Tibial nerve (tissue), 4 donors: ENCODE measurements around the gene KCNH1. TPM values are rescaled to one million over a fixed set of nuclear protein-coding genes. Genes with fewer than 3 reads are reported as not detected.

ENCODE experiments used
- DNase-seq, 2 donors: peaks; one replicate each; pipeline ENCODE4 v3.0.0-alpha.2; 2019; ENCODE audit warnings: low spot score in 2 of 2
- H3K27ac ChIP-seq, 4 donors: fragments of 200-600 bp; sonication (generic) in 3 of 4; one replicate each; pipeline ENCODE4 v1.5.1; 2017 to 2019; ENCODE audit warnings: mild to moderate bottlenecking in 1 of 4
- H3K27me3 ChIP-seq, 2 donors: fragments of 200-600 bp; sonication (generic) in 1 of 2; one replicate each; pipeline versions ENCODE4 v1.5.1 to v1.6.0; 2017 to 2019
- H3K36me3 ChIP-seq, 3 donors: fragments of 200-600 bp; sonication (generic); one replicate each; pipeline ENCODE4 v1.5.1; 2018 to 2019
- H3K4me1 ChIP-seq, 4 donors: fragments of 200-600 bp; sonication (generic) in 3 of 4; one replicate each; pipeline ENCODE4 v1.5.1; 2017 to 2019
- H3K4me3 ChIP-seq, 4 donors: fragments of 200-600 bp; sonication (generic) in 3 of 4; one replicate each; pipeline ENCODE4 v1.5.1; 2017 to 2019; ENCODE audit warnings: mild to moderate bottlenecking in 1 of 4, moderate library complexity in 1 of 4
- H3K9me3 ChIP-seq, 4 donors: fragments of 200-600 bp; sonication (generic) in 3 of 4; one replicate each; pipeline ENCODE4 v1.5.1; 2017 to 2019
- EP300 ChIP-seq, 2 donors: sonication (generic); formaldehyde crosslinking; IDR thresholded peaks; one replicate each; pipeline ENCODE4 v1.6.1; 2017; ENCODE audit warnings: antibody characterized with exemption in 2 of 2, mild to moderate bottlenecking in 1 of 2
- POLR2A ChIP-seq, 2 donors: fragments of 450-650 bp; IDR thresholded peaks; one replicate each; pipeline ENCODE4 v1.6.1; 2017; ENCODE audit warnings: antibody characterized with exemption in 2 of 2, mild to moderate bottlenecking in 2 of 2, moderate library complexity in 2 of 2
- WGBS, 2 donors: methylation state at CpG; one replicate each; pipeline ENCODE4 v1.1.5; 2018; 5-methylcytosine and 5-hydroxymethylcytosine counted together
- total RNA-seq, 4 donors: library from RNA; depleted of rRNA; stranded (reverse); fragments of >200 nt; gene quantifications; one replicate each; pipeline ENCODE4 v1.1.0, GENCODE V29; 2016
- TF ChIP-seq, protein P1 (sequence below), 5 experiments: fragments of 200-600 bp in 3 of 5; fragments of 450-650 bp in 2 of 5; sonication (generic) in 3 of 5; IDR thresholded peaks; one replicate each; pipeline ENCODE4 v1.5.1; 2016 to 2019; ENCODE audit warnings: antibody characterized with exemption in 5 of 5, mild to moderate bottlenecking in 3 of 5, moderate library complexity in 2 of 5

The KCNH1 gene
- total RNA-seq, 4 donors from 2014 or later: 1.9 to 10.0 (median 3.6) TPM

DNA sequence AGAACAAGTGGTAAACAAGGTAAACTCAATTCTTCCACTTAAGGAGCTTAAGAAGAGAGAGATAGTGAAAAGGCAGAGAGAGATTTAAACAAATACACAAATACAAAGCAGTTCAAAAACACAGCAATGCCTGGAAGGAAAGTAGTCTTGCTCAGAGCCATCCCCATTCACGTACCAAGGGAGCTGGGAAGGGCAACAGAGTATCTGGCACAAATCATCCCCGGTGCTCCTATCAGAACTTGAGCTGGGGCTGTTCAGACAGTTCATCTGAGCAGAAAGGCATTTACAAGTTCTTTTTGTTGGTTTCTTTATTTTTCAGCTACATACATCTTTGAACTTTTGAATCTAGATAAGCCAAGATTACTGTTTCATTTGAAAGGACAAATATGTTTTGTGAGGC, 233.9 kb downstream of the KCNH1 start:
- TF ChIP-seq, protein P1, sequence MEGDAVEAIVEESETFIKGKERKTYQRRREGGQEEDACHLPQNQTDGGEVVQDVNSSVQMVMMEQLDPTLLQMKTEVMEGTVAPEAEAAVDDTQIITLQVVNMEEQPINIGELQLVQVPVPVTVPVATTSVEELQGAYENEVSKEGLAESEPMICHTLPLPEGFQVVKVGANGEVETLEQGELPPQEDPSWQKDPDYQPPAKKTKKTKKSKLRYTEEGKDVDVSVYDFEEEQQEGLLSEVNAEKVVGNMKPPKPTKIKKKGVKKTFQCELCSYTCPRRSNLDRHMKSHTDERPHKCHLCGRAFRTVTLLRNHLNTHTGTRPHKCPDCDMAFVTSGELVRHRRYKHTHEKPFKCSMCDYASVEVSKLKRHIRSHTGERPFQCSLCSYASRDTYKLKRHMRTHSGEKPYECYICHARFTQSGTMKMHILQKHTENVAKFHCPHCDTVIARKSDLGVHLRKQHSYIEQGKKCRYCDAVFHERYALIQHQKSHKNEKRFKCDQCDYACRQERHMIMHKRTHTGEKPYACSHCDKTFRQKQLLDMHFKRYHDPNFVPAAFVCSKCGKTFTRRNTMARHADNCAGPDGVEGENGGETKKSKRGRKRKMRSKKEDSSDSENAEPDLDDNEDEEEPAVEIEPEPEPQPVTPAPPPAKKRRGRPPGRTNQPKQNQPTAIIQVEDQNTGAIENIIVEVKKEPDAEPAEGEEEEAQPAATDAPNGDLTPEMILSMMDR (IDR thresholded peaks at IDR 0.05): no peak
- TF ChIP-seq POLR2A (IDR thresholded peaks at IDR 0.05): no peak
- no peak for TF ChIP-seq EP300 (IDR thresholded peaks at IDR 0.05)
- Histone ChIP-seq H3K27me3 (no peaks in the 10 kb centered on the region), H3K36me3 (no peaks in the 10 kb centered on the region), H3K4me3 (no peak overlapping the region), H3K9me3 (no peaks in the 10 kb centered on the region), H3K27ac (no peak overlapping the region), H3K4me1 (no peaks in the 10 kb centered on the region)
- 78 to 83% methylated on average over 2 of the region's 2 CpGs for WGBS, 2 donors
- no peak for DNase-seq

DNA sequence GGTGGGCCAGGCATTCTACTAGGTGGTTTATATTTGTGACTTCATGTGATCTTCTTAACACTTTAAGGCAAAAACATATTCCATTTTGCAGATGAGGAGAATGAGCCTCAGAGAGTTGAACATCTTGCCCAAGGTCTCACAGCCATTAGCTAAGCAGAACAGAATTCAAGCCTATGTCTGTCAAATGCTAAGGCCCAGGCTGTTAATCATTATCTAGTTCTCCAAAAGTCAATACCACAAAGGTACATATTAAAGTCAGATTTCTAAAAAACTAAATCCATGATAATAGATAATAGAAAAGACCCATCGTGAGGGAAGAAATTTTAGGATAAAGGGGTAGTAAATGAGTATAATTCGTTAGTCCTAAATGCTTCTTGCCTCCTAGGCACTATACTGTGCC, 234.3 kb downstream of the KCNH1 start:
- no peak overlapping the region for H3K4me3 ChIP-seq

DNA sequence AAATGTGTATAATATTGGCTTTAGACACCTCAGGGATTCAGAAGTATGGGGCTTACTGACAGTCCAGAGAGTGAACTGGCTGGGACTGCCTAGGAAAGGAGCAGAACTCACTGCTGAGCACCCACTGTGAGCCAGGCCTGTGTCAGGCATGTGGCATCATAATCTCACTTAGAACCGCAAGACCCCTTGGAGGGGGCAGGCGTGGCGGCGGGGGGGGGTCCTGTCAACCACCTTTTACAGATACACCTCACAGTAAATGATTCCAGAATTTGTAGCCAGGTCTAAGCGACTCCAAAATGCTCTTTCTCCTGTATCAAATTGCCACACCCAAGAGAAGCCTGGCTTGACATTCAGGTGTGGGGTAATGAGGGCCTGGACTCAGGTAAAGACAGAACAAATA, 235.5 kb downstream of the KCNH1 start:
- Histone ChIP-seq H3K36me3 (no peaks in the 10 kb centered on the region), H3K4me3 (no peak overlapping the region), H3K9me3 (peaks cover 0 to 13% (median 4%) of the 10 kb centered on the region in 4 donors), H3K27me3 (no peaks in the 10 kb centered on the region), H3K27ac (no peak overlapping the region), H3K4me1 (no peaks in the 10 kb centered on the region)
- TF ChIP-seq, protein P1 (IDR thresholded peaks at IDR 0.05): no peak
- TF ChIP-seq POLR2A (IDR thresholded peaks at IDR 0.05): no peak
- TF ChIP-seq EP300 (IDR thresholded peaks at IDR 0.05): no peak
- 86 to 93% methylated on average over 5 of the region's 5 CpGs for WGBS, 2 donors
- DNase-seq: no peak

More for the DNA sequence above, 234.3 kb downstream of the KCNH1 start:
- 68 to 82% methylated on average over 2 of the region's 2 CpGs for WGBS, 2 donors
- TF ChIP-seq, protein P1 (IDR thresholded peaks at IDR 0.05): no peak
- Histone ChIP-seq H3K27ac (no peak overlapping the region), H3K9me3 (peaks cover 0 to 1% (median 0%) of the 10 kb centered on the region in 4 donors), H3K36me3 (no peaks in the 10 kb centered on the region), H3K4me1 (no peaks in the 10 kb centered on the region), H3K27me3 (no peaks in the 10 kb centered on the region)
- DNase-seq: no peak

DNA sequence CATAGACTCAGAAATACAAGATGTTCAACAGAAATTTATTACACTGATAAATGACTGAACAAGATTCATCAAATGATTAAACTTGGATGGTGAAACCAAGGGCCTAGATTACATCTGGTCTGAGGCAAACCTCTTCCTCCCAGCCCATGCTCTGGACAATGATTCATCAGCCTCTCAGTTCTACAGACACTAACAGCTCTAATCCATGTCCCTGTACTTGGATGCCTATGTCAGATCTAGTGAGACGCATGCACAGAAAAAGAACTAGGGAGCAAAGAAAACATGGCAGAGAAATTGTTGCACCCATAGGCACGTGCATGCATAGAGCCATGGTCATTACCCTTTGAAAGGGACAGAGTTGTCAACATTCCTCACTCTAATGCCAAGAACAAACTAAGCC, 250.1 kb downstream of the KCNH1 start:
- Histone ChIP-seq H3K36me3 (no peaks in the 10 kb centered on the region), H3K9me3 (no peaks in the 10 kb centered on the region), H3K27me3 (no peaks in the 10 kb centered on the region), H3K27ac (no peak overlapping the region), H3K4me1 (no peaks in the 10 kb centered on the region), H3K4me3 (no peak overlapping the region)
- DNase-seq: no peak
- TF ChIP-seq, protein P1 (IDR thresholded peaks at IDR 0.05): no peak
- TF ChIP-seq POLR2A (IDR thresholded peaks at IDR 0.05) (no peak), EP300 (IDR thresholded peaks at IDR 0.05) (no peak)
- WGBS, 2 donors: 63 to 75% methylated on average over 2 of the region's 2 CpGs

DNA sequence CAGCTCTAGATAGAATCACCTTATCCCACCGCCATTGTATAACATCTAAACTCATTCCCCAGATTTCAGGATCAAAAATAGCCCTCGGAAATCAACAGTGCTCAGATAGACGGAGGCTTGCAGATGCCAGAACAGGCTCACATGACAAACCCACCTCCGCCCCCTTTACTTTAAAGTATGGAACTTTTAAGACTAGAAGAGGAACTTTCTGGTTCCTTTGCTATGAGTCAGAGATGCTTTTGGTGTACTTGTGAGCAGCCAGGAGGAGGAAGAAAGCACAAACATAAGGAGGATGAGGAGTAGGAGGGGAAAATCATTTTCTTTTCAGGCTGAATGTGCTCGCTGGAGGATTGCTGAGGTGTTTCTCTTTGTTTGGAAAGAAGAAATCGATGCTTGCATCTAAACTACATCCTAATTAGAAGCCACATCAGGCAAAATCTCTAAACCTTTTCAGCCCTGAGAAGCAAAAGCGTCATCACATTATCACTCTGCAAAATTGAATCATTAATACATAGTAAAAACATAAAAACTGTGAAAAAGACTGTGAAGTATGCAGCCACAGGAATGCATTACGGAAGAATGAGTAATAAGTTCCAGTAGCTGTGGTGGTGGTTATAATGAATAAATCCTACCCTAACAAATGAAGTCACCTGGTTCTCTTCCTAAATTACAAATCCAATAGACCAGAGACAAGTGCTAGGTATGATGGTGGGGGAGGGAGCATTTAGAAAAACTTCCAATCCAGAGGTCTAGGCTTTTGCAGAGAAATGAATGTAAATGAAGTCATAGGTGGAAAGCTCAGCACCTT, 251.3 kb downstream of the KCNH1 start:
- no peaks in the 10 kb centered on the region for H3K36me3 ChIP-seq
- H3K27me3 ChIP-seq: no peaks in the 10 kb centered on the region
- H3K9me3 ChIP-seq: peaks cover 0 to 8% (median 2%) of the 10 kb centered on the region in 4 donors
- 78 to 79% methylated on average over 8 of the region's 8 CpGs for WGBS, 2 donors
- TF ChIP-seq, protein P1 (IDR thresholded peaks at IDR 0.05): no peak
- TF ChIP-seq EP300 (IDR thresholded peaks at IDR 0.05): no peak
- TF ChIP-seq POLR2A (IDR thresholded peaks at IDR 0.05): no peak
- H3K4me3 ChIP-seq: no peak overlapping the region
- no peaks in the 10 kb centered on the region for H3K4me1 ChIP-seq
- H3K27ac ChIP-seq: no peak overlapping the region
- DNase-seq: no peak
